Measurements from ENCODE around the gene GJD3. TPM values are rescaled to one million over a fixed set of nuclear protein-coding genes. Genes with fewer than 3 reads are reported as not detected.
A peak's percentile ranks its signal among the peaks of the same experiment; 100 is the strongest.

The GJD3 gene
- total and polyA plus RNA-seq, 2 donors (not counting 1 experiment from before 2014, with no cell fraction given) = not detected

- H3K9me3 Mint-ChIP-seq (ENCODE audit: insufficient read depth) = no peaks in the 10 kb centered on the region
- no peaks in the 10 kb centered on the region for H3K27me3 Mint-ChIP-seq
- ATAC-seq (ENCODE audit: low read depth) (no peak), DNase-seq (peak; percentile 43)
- peaks cover 22 to 37% of the 10 kb centered on the region in 2 donors for H3K4me1 ChIP-seq (ENCODE audit: control insufficient read depth in 2 of 2, insufficient read depth in 2 of 2, low read length in 2 of 2)
- H3K4me3 Mint-ChIP-seq = no peak overlapping the region
- H3K4me1 Mint-ChIP-seq = peaks cover 39% of the 10 kb centered on the region
- H4K20me1 ChIP-seq (ENCODE audit: control insufficient read depth, insufficient read depth, low read length, poor library complexity, severe bottlenecking) = peaks cover 29% of the 10 kb centered on the region
- no peak overlapping the region for H3K4me3 ChIP-seq (ENCODE audit: control extremely low read depth in 1 of 5, extremely low read depth in 1 of 5, insufficient read depth in 1 of 5, low read depth in 2 of 5, low read length in 4 of 5)
- intact Hi-C loops (cut with micrococcal nuclease) = loop anchor here (1.0 to 5.0 kb wide), 4 partner anchors 13 to 152 kb away; no protein-coding TSS in a partner anchor
- WGBS (ENCODE audit: insufficient coverage) = 85% methylated on average over 29 of the region's 30 CpGs
- no peak for TF ChIP-seq EZH2 (IDR thresholded peaks at IDR 0.05; ENCODE audit: borderline replicate concordance, insufficient read depth, low read depth, low read length, poor library complexity, severe bottlenecking)
- TF ChIP-seq CTCF (IDR thresholded peaks at IDR 0.05) = no peak
- peak overlapping the region; percentile 50 for H3K27ac Mint-ChIP-seq
- ChIA-PET POLR2A (interaction anchor here (0.6 to 2.1 kb wide), 9 partner anchors 10 to 65 kb away, joined by 3 to 13 read pairs (median 5); no protein-coding TSS in a partner anchor), CTCF (interaction anchor here (0.6 to 15.9 kb wide), 30 partner anchors 10 to 1308 kb away, joined by 3 to 871 read pairs (median 5); partner anchors contain the start of genes CDC6, GJD3, RARA and TOP2A)
- H3K36me3 ChIP-seq (replicated peaks in 1 of 2; ENCODE audit: control extremely low read depth in 1 of 2, control insufficient read depth in 1 of 2, extremely low read depth in 1 of 2, insufficient read depth in 2 of 2, low read length in 1 of 2) = peaks cover 0 to 40% of the 10 kb centered on the region in 2 experiments
- H2AFZ ChIP-seq (ENCODE audit: insufficient read depth, low read depth, low read length, poor library complexity, severe bottlenecking) = no peak overlapping the region
- H3K9ac ChIP-seq (ENCODE audit: low read length) = no peak overlapping the region
- H3K9me3 ChIP-seq (ENCODE audit: control extremely low read depth in 1 of 3, control insufficient read depth in 2 of 3, insufficient read depth in 1 of 3, low read length in 2 of 3) = no peaks in the 10 kb centered on the region
- H3K27me3 ChIP-seq (replicated peaks in 1 of 4; ENCODE audit: control extremely low read depth in 1 of 4, control insufficient read depth in 3 of 4, insufficient read depth in 4 of 4, low read length in 3 of 4) = no peaks in the 10 kb centered on the region
- peaks cover 5% of the 10 kb centered on the region for H3K79me2 ChIP-seq (ENCODE audit: control insufficient read depth, insufficient read depth, low read length)
- no peak overlapping the region for H3K4me2 ChIP-seq (replicated peaks; ENCODE audit: low read depth, low read length, poor library complexity, severe bottlenecking)
- H3K27ac ChIP-seq (ENCODE audit: low read length in 2 of 2) = no peak overlapping the region
Observed at GRCh38 chr17:40354221-40355122, 10.1 kb downstream of the GJD3 start.

Measured in B cell (primary cell).